Liver (tissue), 9 donors: Measurements from ENCODE around the gene GOLGA7B. TPM values are rescaled to one million over a fixed set of nuclear protein-coding genes. Genes with fewer than 3 reads are reported as not detected.

Experiments used
- DNase-seq: peaks from one replicate; pipeline ENCODE4 v3.0.0-alpha.2; 2017; ENCODE audit warnings: low spot score
- H3K27ac ChIP-seq, 2 donors: one replicate each; pipeline ENCODE4 v1.7.0; 2013; ENCODE audit warnings: inconsistent platforms in 2 of 2, low read length in 2 of 2, control low read depth in 1 of 2, low read depth in 1 of 2, mild to moderate bottlenecking in 1 of 2
- H3K27me3 ChIP-seq, 4 donors: one replicate each; pipeline versions ENCODE4 v1.6.1 to v1.7.0; 2013; ENCODE audit warnings: low read length in 3 of 4, inconsistent platforms in 1 of 4, mild to moderate bottlenecking in 1 of 4, moderate library complexity in 1 of 4; ENCODE audit not compliant: control insufficient read depth in 4 of 4, insufficient read depth in 4 of 4
- H3K36me3 ChIP-seq, 4 donors: one replicate each; pipeline versions ENCODE4 v1.6.1 to v1.7.0; 2013; ENCODE audit warnings: low read length in 3 of 4, mild to moderate bottlenecking in 3 of 4, low read depth in 1 of 4, moderate library complexity in 1 of 4; ENCODE audit not compliant: control insufficient read depth in 4 of 4, insufficient read depth in 3 of 4
- H3K4me1 ChIP-seq, 4 donors: one replicate each; pipeline versions ENCODE4 v1.6.1 to v1.7.0; 2013; ENCODE audit warnings: low read length in 3 of 4, mild to moderate bottlenecking in 3 of 4, moderate library complexity in 1 of 4; ENCODE audit not compliant: control insufficient read depth in 4 of 4, insufficient read depth in 4 of 4
- H3K4me3 ChIP-seq, 3 donors: one replicate each; pipeline versions ENCODE4 v1.6.1 to v1.7.0; 2013; ENCODE audit warnings: low read length in 3 of 3, control low read depth in 1 of 3, low read depth in 1 of 3, mild to moderate bottlenecking in 1 of 3
- H3K9ac ChIP-seq, 2 donors: one replicate each; pipeline ENCODE4 v1.7.0; 2013; ENCODE audit warnings: low read length in 2 of 2, mild to moderate bottlenecking in 2 of 2, moderate library complexity in 2 of 2, control low read depth in 1 of 2, low read depth in 1 of 2
- H3K9me3 ChIP-seq, 4 donors: one replicate each; pipeline versions ENCODE4 v1.6.1 to v1.7.0; 2013; ENCODE audit warnings: low read length in 3 of 4; ENCODE audit not compliant: control insufficient read depth in 4 of 4
- EGR1 ChIP-seq, 2 donors: IDR thresholded peaks; 2 replicates each; pipeline ENCODE4 v1.6.1; 2016 to 2018; ENCODE audit warnings: antibody characterized with exemption in 2 of 2, low read depth in 2 of 2
- FOXA1 ChIP-seq: IDR thresholded peaks from 2 replicates; pipeline ENCODE4 v1.6.1; 2016; ENCODE audit warnings: antibody characterized with exemption
- FOXA2 ChIP-seq: IDR thresholded peaks from 2 replicates; pipeline ENCODE4 v1.6.1; 2016; ENCODE audit warnings: antibody characterized with exemption
- GABPA ChIP-seq, 2 donors: IDR thresholded peaks in 1 of 2; conservative IDR thresholded peaks in 1 of 2; 2 replicates each; pipeline ENCODE4 v1.6.1; 2016; ENCODE audit warnings: antibody characterized with exemption in 2 of 2, mild to moderate bottlenecking in 1 of 2, moderate library complexity in 1 of 2
- HNF4A ChIP-seq, 2 donors: conservative IDR thresholded peaks; 2 replicates each; pipeline ENCODE4 v1.6.1; 2016; ENCODE audit warnings: antibody characterized with exemption in 2 of 2, mild to moderate bottlenecking in 2 of 2
- HNF4G ChIP-seq: IDR thresholded peaks from 2 replicates; pipeline ENCODE4 v1.6.1; 2016; ENCODE audit warnings: antibody characterized with exemption
- JUND ChIP-seq, 2 donors: IDR thresholded peaks; 2 replicates each; pipeline ENCODE4 v1.6.1; 2016; ENCODE audit warnings: antibody characterized with exemption in 2 of 2
- MAX ChIP-seq: IDR thresholded peaks from 2 replicates; pipeline ENCODE4 v1.6.1; 2016; ENCODE audit warnings: antibody characterized with exemption
- NR2F2 ChIP-seq: IDR thresholded peaks from 2 replicates; pipeline ENCODE4 v1.6.1; 2016; ENCODE audit warnings: antibody characterized with exemption
- RAD21 ChIP-seq, 2 donors: IDR thresholded peaks; 2 replicates each; pipeline ENCODE4 v1.6.1; 2016; ENCODE audit warnings: antibody characterized with exemption in 2 of 2, mild to moderate bottlenecking in 2 of 2
- RXRA ChIP-seq, 2 donors: IDR thresholded peaks; 2 replicates each; pipeline ENCODE4 v1.6.1; 2017 to 2018; ENCODE audit warnings: antibody characterized with exemption in 2 of 2, mild to moderate bottlenecking in 1 of 2
- SP1 ChIP-seq: IDR thresholded peaks from 2 replicates; pipeline ENCODE4 v1.6.1; 2018; ENCODE audit warnings: antibody characterized with exemption, mild to moderate bottlenecking
- TAF1 ChIP-seq: conservative IDR thresholded peaks from 2 replicates; pipeline ENCODE4 v1.6.1; 2016; ENCODE audit warnings: antibody characterized with exemption, mild to moderate bottlenecking
- YY1 ChIP-seq: IDR thresholded peaks from 2 replicates; pipeline ENCODE4 v1.6.1; 2016; ENCODE audit warnings: antibody characterized with exemption, mild to moderate bottlenecking
- ZBTB33 ChIP-seq: IDR thresholded peaks from 2 replicates; pipeline ENCODE4 v1.6.1; 2016; ENCODE audit warnings: antibody characterized with exemption
- WGBS: extraction: QIAGEN DNeasy Blood & Tissue Kit; methylation state at CpG from one replicate; pipeline ENCODE4 v1.1.7; 2013; 5-methylcytosine and 5-hydroxymethylcytosine counted together
- polyA plus RNA-seq, 2 donors: library from polyadenylated mRNA; stranded (reverse) in 1 of 2; unstranded in 1 of 2; fragments of 200-250 nt in 1 of 2; fragments of >200 nt in 1 of 2; fragmentation: Nextera tagmentation in 1 of 2; extraction: Ambion mirVana in 1 of 2; gene quantifications; one replicate each; pipeline versions ENCODE4 v1.2.1 to v1.2.3, GENCODE V29; 2013 to 2015
- total RNA-seq, 2 donors: library from RNA; depleted of rRNA; stranded (reverse); fragments of >200 nt; gene quantifications; one replicate each; pipeline ENCODE4 v1.2.3, GENCODE V29; 2014
- TF ChIP-seq, protein P1 (sequence below): IDR thresholded peaks from 2 replicates; pipeline ENCODE4 v1.6.1; 2016; ENCODE audit warnings: antibody characterized with exemption
- TF ChIP-seq, protein P2 (sequence below): IDR thresholded peaks from 2 replicates; pipeline ENCODE4 v1.6.1; 2016; ENCODE audit warnings: antibody characterized with exemption, mild to moderate bottlenecking
- TF ChIP-seq, protein P3 (sequence below): fragments of 150-350 bp; IDR thresholded peaks from 2 replicates; pipeline ENCODE4 v1.5.1; 2017; ENCODE audit warnings: improper control_type of control experiment, low read depth, low read length; ENCODE audit not compliant: missing input control
- donor health status: healthy.
- donor health status: healthy.
- donor health status: healthy.
- donor health status: healthy.
- donor health status: healthy.

The GOLGA7B gene
- total and polyA plus RNA-seq, 4 donors, result 0.05 to 0.63 (median 0.40) TPM

GRCh38 chr10:97907830-97908229 is 58.2 kb downstream of the GOLGA7B start:
- H3K4me1 ChIP-seq, result no peaks in the 10 kb centered on the region
- H3K4me3 ChIP-seq, result no peak overlapping the region
- WGBS, result 83% methylated on average over 12 of the region's 12 CpGs
- no peak overlapping the region for H3K9ac ChIP-seq
- no peaks in the 10 kb centered on the region for H3K36me3 ChIP-seq
- TF ChIP-seq TAF1 (no peak), RXRA (IDR thresholded peaks at IDR 0.05) (no peak), NR2F2 (no peak), JUND (IDR thresholded peaks at IDR 0.05) (no peak), FOXA2 (no peak), SP1 (no peak), RAD21 (IDR thresholded peaks at IDR 0.05) (no peak), FOXA1 (no peak), ZBTB33 (no peak), EGR1 (IDR thresholded peaks at IDR 0.05; ENCODE audit: low read depth in 2 of 2) (no peak), HNF4A (conservative IDR thresholded peaks at IDR 0.05) (no peak), HNF4G (no peak)
- TF ChIP-seq, protein P1, sequence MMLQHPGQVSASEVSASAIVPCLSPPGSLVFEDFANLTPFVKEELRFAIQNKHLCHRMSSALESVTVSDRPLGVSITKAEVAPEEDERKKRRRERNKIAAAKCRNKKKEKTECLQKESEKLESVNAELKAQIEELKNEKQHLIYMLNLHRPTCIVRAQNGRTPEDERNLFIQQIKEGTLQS, result no peak
- TF ChIP-seq, protein P2, sequence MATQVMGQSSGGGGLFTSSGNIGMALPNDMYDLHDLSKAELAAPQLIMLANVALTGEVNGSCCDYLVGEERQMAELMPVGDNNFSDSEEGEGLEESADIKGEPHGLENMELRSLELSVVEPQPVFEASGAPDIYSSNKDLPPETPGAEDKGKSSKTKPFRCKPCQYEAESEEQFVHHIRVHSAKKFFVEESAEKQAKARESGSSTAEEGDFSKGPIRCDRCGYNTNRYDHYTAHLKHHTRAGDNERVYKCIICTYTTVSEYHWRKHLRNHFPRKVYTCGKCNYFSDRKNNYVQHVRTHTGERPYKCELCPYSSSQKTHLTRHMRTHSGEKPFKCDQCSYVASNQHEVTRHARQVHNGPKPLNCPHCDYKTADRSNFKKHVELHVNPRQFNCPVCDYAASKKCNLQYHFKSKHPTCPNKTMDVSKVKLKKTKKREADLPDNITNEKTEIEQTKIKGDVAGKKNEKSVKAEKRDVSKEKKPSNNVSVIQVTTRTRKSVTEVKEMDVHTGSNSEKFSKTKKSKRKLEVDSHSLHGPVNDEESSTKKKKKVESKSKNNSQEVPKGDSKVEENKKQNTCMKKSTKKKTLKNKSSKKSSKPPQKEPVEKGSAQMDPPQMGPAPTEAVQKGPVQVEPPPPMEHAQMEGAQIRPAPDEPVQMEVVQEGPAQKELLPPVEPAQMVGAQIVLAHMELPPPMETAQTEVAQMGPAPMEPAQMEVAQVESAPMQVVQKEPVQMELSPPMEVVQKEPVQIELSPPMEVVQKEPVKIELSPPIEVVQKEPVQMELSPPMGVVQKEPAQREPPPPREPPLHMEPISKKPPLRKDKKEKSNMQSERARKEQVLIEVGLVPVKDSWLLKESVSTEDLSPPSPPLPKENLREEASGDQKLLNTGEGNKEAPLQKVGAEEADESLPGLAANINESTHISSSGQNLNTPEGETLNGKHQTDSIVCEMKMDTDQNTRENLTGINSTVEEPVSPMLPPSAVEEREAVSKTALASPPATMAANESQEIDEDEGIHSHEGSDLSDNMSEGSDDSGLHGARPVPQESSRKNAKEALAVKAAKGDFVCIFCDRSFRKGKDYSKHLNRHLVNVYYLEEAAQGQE, result no peak
- TF ChIP-seq, protein P3, sequence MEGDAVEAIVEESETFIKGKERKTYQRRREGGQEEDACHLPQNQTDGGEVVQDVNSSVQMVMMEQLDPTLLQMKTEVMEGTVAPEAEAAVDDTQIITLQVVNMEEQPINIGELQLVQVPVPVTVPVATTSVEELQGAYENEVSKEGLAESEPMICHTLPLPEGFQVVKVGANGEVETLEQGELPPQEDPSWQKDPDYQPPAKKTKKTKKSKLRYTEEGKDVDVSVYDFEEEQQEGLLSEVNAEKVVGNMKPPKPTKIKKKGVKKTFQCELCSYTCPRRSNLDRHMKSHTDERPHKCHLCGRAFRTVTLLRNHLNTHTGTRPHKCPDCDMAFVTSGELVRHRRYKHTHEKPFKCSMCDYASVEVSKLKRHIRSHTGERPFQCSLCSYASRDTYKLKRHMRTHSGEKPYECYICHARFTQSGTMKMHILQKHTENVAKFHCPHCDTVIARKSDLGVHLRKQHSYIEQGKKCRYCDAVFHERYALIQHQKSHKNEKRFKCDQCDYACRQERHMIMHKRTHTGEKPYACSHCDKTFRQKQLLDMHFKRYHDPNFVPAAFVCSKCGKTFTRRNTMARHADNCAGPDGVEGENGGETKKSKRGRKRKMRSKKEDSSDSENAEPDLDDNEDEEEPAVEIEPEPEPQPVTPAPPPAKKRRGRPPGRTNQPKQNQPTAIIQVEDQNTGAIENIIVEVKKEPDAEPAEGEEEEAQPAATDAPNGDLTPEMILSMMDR, result no peak
- H3K27ac ChIP-seq, result no peak overlapping the region
- no peaks in the 10 kb centered on the region for H3K9me3 ChIP-seq
- H3K27me3 ChIP-seq, result peaks cover 0 to 6% (median 0%) of the 10 kb centered on the region in 4 donors
- DNase-seq, result no peak

DNA sequence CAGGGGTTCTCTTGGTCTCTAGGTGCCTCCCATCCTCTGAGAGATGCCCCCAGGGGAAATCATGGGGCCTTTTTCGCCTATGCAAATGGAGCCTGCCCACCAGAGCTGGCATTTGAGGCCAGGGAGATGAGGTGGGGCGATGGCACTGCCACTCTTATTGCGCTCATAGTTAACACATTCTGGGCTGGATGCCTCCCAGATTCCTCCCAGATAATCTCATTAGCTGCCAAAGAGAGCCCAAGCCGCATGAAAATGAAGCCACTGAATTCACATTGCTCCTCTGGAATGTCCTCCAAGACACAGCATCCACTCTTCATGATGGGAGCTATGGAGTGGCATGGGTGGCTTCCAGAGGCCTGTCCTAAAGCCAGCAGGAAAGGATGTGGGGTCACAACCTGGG is 61.0 kb downstream of the GOLGA7B start:
- no peak for DNase-seq
- H3K4me1 ChIP-seq, result peaks cover 0 to 7% (median under 1%) of the 10 kb centered on the region in 4 donors
- no peak overlapping the region for H3K9ac ChIP-seq
- peaks cover 0 to 6% (median 0%) of the 10 kb centered on the region in 4 donors for H3K27me3 ChIP-seq
- H3K27ac ChIP-seq, result no peak overlapping the region
- no peaks in the 10 kb centered on the region for H3K9me3 ChIP-seq
- no peak overlapping the region for H3K4me3 ChIP-seq
- WGBS, result 73% methylated on average over 4 of the region's 4 CpGs
- H3K36me3 ChIP-seq, result no peaks in the 10 kb centered on the region
- TF ChIP-seq, protein P3, result no peak
- TF ChIP-seq JUND (IDR thresholded peaks at IDR 0.05) (no peak), GABPA (IDR thresholded peaks at IDR 0.05 in 1 of 2, conservative IDR thresholded peaks at IDR 0.05 in 1 of 2) (no peak), FOXA1 (no peak), RXRA (IDR thresholded peaks at IDR 0.05) (no peak), SP1 (no peak), FOXA2 (no peak), RAD21 (IDR thresholded peaks at IDR 0.05) (no peak), TAF1 (no peak), HNF4G (no peak), HNF4A (conservative IDR thresholded peaks at IDR 0.05) (no peak), YY1 (no peak), MAX (no peak)
- TF ChIP-seq, protein P2, result no peak
